Mesenteric fat pad (tissue), 1 donor: ENCODE measurements around the gene ME3. TPM values are rescaled to one million over a fixed set of nuclear protein-coding genes. Genes with fewer than 3 reads are reported as not detected.

ENCODE experiments used
- DNase-seq: peaks from one replicate; pipeline ENCODE4 v3.0.0-alpha.2; 2020; ENCODE audit warnings: low spot score
- total RNA-seq: library from RNA; stranded (reverse); fragmentation: NEBNext Ultra II Directional; extraction: Animal tissue kit (Norgen Biotek cat#: 25700); gene quantifications from one replicate; pipeline ENCODE4 v1.2.1, GENCODE V29; 2021
- donor health status: DM: yes; HTN: yes; CAD: no.

The ME3 gene
- total RNA-seq, 1 donor from 2014 or later = 49.4 TPM

GRCh38 chr11:86519064-86519911 is 153.1 kb downstream of the ME3 start:
- no peak for DNase-seq

DNA sequence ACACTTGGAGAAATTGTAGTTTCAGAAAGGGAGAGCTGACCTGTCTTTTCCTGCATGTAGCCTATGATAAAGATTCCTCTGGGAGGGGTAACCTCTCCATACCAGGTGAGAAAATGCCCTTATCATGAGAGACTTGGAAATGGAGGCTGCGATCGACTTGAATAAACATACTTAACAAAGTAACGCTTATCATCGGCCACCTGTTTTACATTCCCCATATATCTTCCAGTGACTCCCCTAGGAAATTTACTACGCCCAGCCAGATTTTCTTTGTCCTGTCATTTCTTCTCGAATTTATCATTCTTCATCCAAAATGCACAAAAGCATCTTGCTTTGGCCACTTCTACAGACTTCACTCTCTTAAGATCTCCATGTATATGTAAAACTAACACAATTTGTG is 154.2 kb downstream of the ME3 start:
- no peak for DNase-seq

DNA sequence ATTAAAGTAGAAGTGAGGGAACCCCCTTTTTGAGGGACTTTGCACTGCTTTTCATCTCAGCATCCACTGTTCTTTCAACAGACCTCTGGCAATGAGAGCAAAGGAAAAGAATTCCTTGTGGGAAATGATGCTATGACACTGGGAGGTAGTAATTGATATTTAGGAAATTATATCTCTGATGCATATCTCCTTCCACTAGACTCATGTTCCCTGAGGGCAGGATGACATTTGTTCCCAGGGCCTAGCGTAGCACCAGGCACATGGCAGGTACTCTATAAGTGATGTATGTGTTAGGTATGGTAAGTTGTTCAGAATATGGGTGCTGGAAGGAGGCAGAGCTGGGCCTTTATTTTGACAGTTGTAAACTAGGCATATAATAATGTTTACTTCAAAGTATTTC is 154.9 kb downstream of the ME3 start:
- no peak for DNase-seq

DNA sequence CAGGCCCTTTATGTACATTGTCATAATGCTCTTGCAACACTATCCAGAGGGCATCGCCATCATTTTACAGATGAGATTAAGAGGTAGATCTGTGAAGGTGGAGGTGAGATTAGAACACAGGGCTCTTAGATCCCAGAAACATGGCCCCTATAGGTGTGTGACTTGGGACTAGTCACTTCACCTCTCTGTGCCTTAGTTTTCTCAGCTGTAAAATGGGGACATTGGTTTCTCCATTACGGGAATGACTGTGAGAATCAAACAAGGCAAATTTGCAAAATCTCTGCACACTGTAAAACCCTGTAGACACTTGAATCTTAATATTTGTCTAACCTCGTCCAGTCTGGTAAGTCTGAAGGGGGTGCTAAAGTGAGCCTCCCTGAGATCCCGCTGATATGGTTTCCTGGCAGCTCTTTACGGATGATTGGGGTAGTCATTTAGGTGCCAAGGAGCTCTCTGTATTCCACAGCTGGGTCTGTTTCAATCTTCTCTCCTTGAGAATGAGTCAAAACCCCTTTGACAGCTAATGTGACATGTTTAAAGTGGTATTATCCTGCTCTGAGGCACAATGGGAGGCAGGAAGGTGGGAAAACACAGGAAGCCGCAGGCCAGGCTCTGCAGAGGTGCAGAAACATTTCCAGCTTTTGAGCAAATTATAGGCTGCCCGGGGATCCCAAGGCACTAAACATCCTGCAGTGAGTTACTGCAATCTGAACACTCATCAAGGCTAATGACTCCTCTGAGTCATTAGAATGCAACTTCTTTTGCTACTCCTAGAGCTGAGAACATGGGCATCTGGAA is 156.9 kb downstream of the ME3 start:
- no peak for DNase-seq

- no peak for DNase-seq
Measured at GRCh38 chr11:86514453-86514852, 158.0 kb downstream of the ME3 start.

DNA sequence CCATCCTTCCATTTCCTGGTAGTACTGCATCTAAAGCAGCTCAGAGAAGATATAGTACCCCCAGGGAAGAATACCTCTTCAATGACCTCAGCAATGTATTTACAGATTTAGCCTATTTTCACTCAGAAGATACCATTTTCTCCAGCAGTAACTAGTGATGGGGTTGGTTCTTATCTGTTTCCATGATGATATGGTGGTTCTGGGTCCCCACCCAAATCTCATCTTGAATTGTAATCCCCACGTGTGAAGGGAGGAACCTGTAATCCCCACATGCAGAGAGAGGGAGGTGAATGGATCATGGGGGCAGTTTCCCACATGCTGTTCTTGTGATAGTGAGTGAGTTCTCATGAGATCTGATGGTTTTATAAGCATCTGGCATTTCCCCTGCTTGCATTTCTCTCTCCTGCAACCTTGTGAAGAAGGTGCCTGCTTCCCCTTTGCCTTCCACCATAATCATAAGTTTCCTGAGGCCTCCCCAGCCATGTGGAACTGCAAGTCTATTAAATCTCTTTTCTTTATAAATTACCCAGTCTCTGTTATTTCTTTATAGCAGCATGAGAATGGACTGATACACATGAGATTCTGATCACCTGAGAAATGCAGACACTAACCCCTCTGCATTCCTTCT is 158.6 kb downstream of the ME3 start:
- no peak for DNase-seq

- no peak for DNase-seq
Measured at GRCh38 chr11:86513138-86513537, 159.3 kb downstream of the ME3 start.

- DNase-seq = no peak
Measured at GRCh38 chr11:86511086-86511551, 161.3 kb downstream of the ME3 start.

DNA sequence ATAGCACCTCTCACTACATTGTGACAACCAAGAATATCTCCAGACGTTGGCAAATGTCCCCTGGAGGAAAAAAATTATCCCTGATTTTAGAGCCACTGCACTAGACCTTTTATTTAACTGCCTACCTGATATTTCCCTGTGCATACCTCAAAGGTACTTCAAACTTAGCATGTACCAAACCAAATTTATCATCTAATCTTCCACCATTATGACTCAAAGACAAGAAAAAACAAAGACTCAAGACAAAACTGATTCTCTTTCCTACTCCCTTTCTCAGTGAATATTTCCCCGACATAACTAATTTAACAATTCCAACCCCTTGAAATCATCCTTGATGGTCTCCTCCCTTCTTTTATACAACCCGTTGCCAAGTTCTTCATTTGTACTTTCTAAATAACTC is 161.7 kb downstream of the ME3 start:
- DNase-seq = no peak

GRCh38 chr11:86510097-86510496 is 162.3 kb downstream of the ME3 start:
- DNase-seq = no peak

GRCh38 chr11:86509588-86509974 is 162.8 kb downstream of the ME3 start:
- no peak for DNase-seq

GRCh38 chr11:86508604-86509587 is 163.5 kb downstream of the ME3 start:
- DNase-seq = no peak

DNA sequence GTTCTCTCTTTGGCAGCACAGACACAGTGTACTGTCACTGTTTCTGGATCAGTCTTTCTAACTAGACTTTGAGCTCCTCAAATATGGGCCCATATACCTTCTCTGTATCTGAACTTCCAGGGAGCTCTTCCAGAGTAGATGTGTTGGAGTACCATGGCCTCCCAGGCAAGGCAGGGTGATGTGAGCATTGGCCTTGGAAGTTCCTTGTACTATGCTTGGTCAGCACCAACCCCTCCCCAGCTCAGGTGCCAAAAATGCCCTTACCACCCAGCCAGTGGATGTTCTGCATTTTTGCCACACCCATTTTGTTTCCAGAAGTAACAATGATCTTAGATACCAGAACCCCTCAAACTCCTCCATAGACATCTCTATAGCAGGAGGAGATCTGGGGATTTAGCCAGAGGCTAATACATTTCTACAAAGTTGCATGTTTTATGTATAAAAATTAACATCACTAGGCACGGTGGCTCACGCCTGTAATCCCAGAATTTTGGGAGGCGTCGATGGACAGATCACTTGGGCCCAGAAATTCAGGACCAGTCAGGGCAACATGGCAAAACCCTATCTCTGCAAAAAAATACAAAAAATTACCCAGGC is 165.1 kb downstream of the ME3 start:
- no peak for DNase-seq

DNA sequence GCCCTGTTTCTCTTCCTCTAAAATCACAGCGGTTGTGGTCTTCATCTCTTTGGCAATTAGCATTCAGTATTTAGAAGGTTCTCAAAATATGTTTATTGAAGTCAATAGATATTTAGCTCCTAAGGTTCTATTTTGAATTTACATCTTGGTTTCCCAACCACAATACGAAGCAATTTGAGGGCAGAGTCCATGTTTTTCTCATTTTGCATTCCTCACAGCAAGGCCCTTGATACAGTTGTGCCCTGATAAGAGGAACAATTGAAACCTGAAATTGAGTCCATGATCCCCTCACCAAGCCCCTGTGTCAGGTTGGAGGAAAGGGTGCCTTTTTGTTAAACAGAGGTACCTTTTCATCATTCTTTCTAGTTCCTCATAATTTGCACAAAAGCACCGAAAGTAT is 166.2 kb downstream of the ME3 start:
- DNase-seq = no peak

- no peak for DNase-seq
Measured at GRCh38 chr11:86503131-86503530, 169.3 kb downstream of the ME3 start.

DNA sequence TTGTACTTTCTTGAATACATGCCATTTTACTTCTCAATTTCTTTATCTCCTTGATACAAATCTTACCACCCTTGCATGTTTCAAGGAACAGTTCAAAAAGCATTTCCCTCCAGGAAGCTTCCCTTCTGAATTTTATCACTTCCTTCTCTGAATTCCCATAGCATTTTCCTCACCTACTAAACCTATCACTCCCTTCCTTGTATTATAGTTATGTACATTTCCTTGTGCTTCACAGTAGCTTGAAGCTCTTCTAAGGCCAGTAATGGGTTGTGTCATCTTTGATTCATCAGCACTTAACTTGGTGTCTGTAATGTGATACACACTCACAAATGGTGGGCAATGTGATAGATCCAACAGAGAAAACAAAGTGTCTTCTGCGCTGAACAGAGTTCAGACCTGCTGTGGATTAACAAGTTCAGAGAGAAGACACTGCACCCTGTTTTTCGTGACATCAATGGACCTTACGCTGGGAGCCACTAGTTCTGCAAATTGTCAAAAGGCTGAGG is 170.2 kb downstream of the ME3 start:
- DNase-seq = no peak

DNA sequence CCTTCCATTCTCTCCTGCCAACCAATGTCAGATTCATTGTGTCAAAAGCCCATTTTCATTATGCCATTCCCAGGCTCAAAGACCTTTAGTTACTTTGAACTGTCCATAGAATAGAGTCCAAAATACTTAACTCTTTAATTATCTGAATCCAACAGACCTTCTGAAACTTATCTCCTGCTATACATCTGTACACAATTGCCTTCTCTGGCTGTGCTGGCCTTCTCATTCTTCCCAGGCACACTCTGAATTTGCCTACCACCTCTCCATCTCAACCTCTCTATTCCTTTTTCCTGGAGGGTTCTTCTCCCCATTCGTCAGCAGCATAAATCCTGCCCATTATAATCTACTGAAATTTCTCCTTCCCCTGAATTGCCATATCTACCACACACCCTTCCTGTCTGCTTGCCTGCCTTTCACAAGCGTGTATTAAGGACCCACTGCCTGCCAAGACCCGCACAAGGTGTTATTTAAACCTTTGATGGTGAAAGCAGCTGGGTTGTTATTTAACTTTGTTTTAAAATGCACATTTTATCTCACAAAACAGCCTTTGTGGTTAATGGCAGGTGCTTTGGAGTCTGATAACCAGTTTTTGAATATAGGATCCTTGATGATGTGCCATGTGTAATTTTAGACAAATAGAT is 171.8 kb downstream of the ME3 start:
- no peak for DNase-seq

- no peak for DNase-seq
Measured at GRCh38 chr11:86499723-86500129, 172.7 kb downstream of the ME3 start.

- DNase-seq = no peak
Measured at GRCh38 chr11:86497836-86498235, 174.6 kb downstream of the ME3 start.

DNA sequence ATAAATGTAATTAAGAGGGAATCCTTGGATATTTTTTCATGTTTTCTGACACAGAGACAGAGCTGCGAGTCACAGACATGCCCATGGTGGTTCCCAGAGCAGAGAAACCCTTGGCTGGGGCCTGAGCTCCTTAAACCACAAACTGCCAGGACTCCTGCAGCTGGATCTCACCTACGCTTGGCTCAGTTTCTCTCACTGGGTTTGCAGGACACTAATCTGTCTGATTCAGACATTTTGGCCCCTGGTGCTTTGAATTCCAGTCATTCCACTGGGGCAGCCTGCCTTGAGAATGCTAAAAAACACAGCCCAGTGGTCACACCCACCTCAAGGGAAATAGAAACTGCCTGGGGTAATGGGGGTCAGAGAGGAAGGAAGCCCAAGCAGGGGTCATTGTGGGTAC is 175.1 kb downstream of the ME3 start:
- no peak for DNase-seq
